Neural cell (in vitro differentiated cells): ENCODE data around the gene TFF2. TPM values are rescaled to one million over a fixed set of nuclear protein-coding genes. Genes with fewer than 3 reads are reported as not detected.

Experiments used
- H2AFZ ChIP-seq: fragments of 200-600, 300-800 bp; sonication (generic), shearing (Covaris generic); 2 replicates; pipeline ENCODE4 v1.6.0; 2014; ENCODE audit warnings: low read depth, mild to moderate bottlenecking, antibody characterized with exemption, low read length, moderate library complexity
- H3F3A ChIP-seq: fragments of 200-600 bp; shearing (Covaris generic); 2 replicates; pipeline ENCODE4 v1.6.1; 2016; ENCODE audit warnings: mild to moderate bottlenecking, moderate library complexity, mixed read lengths, antibody characterized with exemption, low read length; ENCODE audit not compliant: insufficient read depth, poor library complexity, severe bottlenecking
- H3K27ac ChIP-seq: fragments of 200-600, 300-800 bp; sonication (generic), shearing (Covaris generic); 2 replicates; pipeline ENCODE4 v1.5.1; 2014; ENCODE audit warnings: mild to moderate bottlenecking, low read length, moderate library complexity
- H3K27me3 ChIP-seq: fragments of 300-800, 200-600 bp; sonication (generic), shearing (Covaris generic); 2 replicates; pipeline ENCODE4 v1.6.0; 2014; ENCODE audit warnings: mild to moderate bottlenecking, low read depth, low read length, moderate library complexity; ENCODE audit not compliant: insufficient read depth
- H3K36me3 ChIP-seq: fragments of 300-800, 200-600 bp; sonication (generic), shearing (Covaris generic); 2 replicates; pipeline ENCODE4 v1.5.1; 2014; ENCODE audit warnings: mild to moderate bottlenecking, antibody characterized with exemption, low read length, moderate library complexity; ENCODE audit not compliant: insufficient read depth
- H3K4me2 ChIP-seq: fragments of 300-800, 200-600 bp; sonication (generic), shearing (Covaris generic); 2 replicates; pipeline ENCODE4 v1.6.0; 2014; ENCODE audit warnings: mild to moderate bottlenecking, low read length
- H3K4me3 ChIP-seq: fragments of 300-800, 200-600 bp; sonication (generic), shearing (Covaris generic); 2 replicates; pipeline ENCODE4 v1.5.1; 2014; ENCODE audit warnings: mild to moderate bottlenecking, low read length, moderate library complexity
- H3K79me2 ChIP-seq: fragments of 200-600 bp; shearing (Covaris generic); replicated peaks from 2 replicates; pipeline ENCODE4 v1.6.0; 2014; ENCODE audit warnings: mild to moderate bottlenecking, low read length, moderate library complexity; ENCODE audit not compliant: insufficient read depth
- H3K9ac ChIP-seq: fragments of 300-800, 200-600 bp; sonication (generic), shearing (Covaris generic); 2 replicates; pipeline ENCODE4 v1.6.1; 2016; ENCODE audit warnings: mild to moderate bottlenecking, low read length, mixed read lengths
- H3K9me2 ChIP-seq: fragments of 200-600 bp; shearing (Covaris generic); 2 replicates; pipeline ENCODE4 v1.6.1; 2016; ENCODE audit warnings: mild to moderate bottlenecking, low read length, mixed read lengths; ENCODE audit not compliant: insufficient read depth
- H3K9me3 ChIP-seq: fragments of 200-600, 300-800 bp; sonication (generic), shearing (Covaris generic); 2 replicates; pipeline ENCODE4 v1.6.1; 2016; ENCODE audit warnings: mild to moderate bottlenecking, mixed run types, low read length, moderate library complexity, mixed read lengths
- H4K20me1 ChIP-seq: fragments of 200-600 bp; shearing (Covaris generic); 2 replicates; pipeline ENCODE4 v1.6.1; 2016; ENCODE audit warnings: mild to moderate bottlenecking, mixed run types; ENCODE audit not compliant: insufficient read depth
- CTCF ChIP-seq: fragments of 450-650 bp; IDR thresholded peaks from 2 replicates; pipeline ENCODE4 v1.5.1; 2014; ENCODE audit warnings: antibody characterized with exemption, mild to moderate bottlenecking, moderate library complexity; ENCODE audit not compliant: poor library complexity, severe bottlenecking
- EP300 ChIP-seq: fragments of 450-650 bp; conservative IDR thresholded peaks from 2 replicates; pipeline ENCODE4 v1.6.1; 2014; ENCODE audit warnings: antibody characterized with exemption, mild to moderate bottlenecking, moderate library complexity; ENCODE audit not compliant: poor library complexity, severe bottlenecking
- EZH2 ChIP-seq: fragments of 200-600, 300-800 bp; shearing (Covaris generic), sonication (generic); IDR thresholded peaks from 2 replicates; pipeline ENCODE4 v1.6.1; 2014; ENCODE audit warnings: antibody characterized with exemption, low read length, borderline replicate concordance, mild to moderate bottlenecking; ENCODE audit not compliant: insufficient read depth, poor library complexity, severe bottlenecking
- MXI1 ChIP-seq: fragments of 450-650 bp; conservative IDR thresholded peaks from 2 replicates; pipeline ENCODE4 v1.6.1; 2014; ENCODE audit warnings: antibody characterized with exemption, mild to moderate bottlenecking; ENCODE audit not compliant: poor library complexity, severe bottlenecking
- RAD21 ChIP-seq: fragments of 450-650 bp; conservative IDR thresholded peaks from 2 replicates; pipeline ENCODE4 v1.6.1; 2014; ENCODE audit warnings: antibody characterized with exemption, mild to moderate bottlenecking, moderate library complexity
- REST ChIP-seq: IDR thresholded peaks from 2 replicates; pipeline ENCODE4 v1.6.1; 2012; ENCODE audit warnings: borderline replicate concordance
- SMC3 ChIP-seq: fragments of 450-650 bp; conservative IDR thresholded peaks from 2 replicates; pipeline ENCODE4 v1.6.1; 2014; ENCODE audit warnings: antibody characterized with exemption, mild to moderate bottlenecking, moderate library complexity; ENCODE audit not compliant: poor library complexity
- TAF1 ChIP-seq: IDR thresholded peaks from 2 replicates; pipeline ENCODE4 v1.6.1; 2012; ENCODE audit warnings: low read depth
- polyA plus RNA-seq: library from polyadenylated mRNA; depleted of rRNA; stranded (reverse); fragments of >200 nt; gene quantifications from 2 replicates; pipeline ENCODE4 v1.2.3, GENCODE V29; 2014

TFF2 gene
- polyA plus RNA-seq, 1 donor from 2014 or later, result not detected

GRCh38 chr21:42311816-42312625, 38.8 kb downstream of the TFF2 start:
- no peaks in the 10 kb centered on the region for H3K9me2 ChIP-seq
- no peaks in the 10 kb centered on the region for H3K27me3 ChIP-seq
- H3K4me2 ChIP-seq, result no peak overlapping the region
- no peaks in the 10 kb centered on the region for H3K79me2 ChIP-seq
- no peaks in the 10 kb centered on the region for H3K9me3 ChIP-seq
- H3F3A ChIP-seq, result no peaks in the 10 kb centered on the region
- no peak overlapping the region for H3K9ac ChIP-seq
- no peak overlapping the region for H2AFZ ChIP-seq
- no peak overlapping the region for H3K27ac ChIP-seq
- no peaks in the 10 kb centered on the region for H4K20me1 ChIP-seq
- no peak for TF ChIP-seq RAD21
- no peak for TF ChIP-seq MXI1
- TF ChIP-seq EZH2, result no peak
- no peak for TF ChIP-seq TAF1
- no peak for TF ChIP-seq EP300
- no peak for TF ChIP-seq SMC3
- no peak for TF ChIP-seq REST
- TF ChIP-seq CTCF, result no peak
- H3K4me3 ChIP-seq, result no peak overlapping the region
- no peaks in the 10 kb centered on the region for H3K36me3 ChIP-seq

- Histone ChIP-seq H3K9ac (no peak overlapping the region), H2AFZ (no peak overlapping the region), H3K4me2 (no peak overlapping the region), H3K27me3 (no peaks in the 10 kb centered on the region), H3K9me2 (no peaks in the 10 kb centered on the region), H3K9me3 (no peaks in the 10 kb centered on the region), H3K27ac (no peak overlapping the region), H3K79me2 (no peaks in the 10 kb centered on the region), H4K20me1 (no peaks in the 10 kb centered on the region), H3K4me3 (no peak overlapping the region), H3F3A (no peaks in the 10 kb centered on the region), H3K36me3 (no peaks in the 10 kb centered on the region)
- no peak for TF ChIP-seq EP300
- TF ChIP-seq TAF1, result no peak
- no peak for TF ChIP-seq CTCF
- no peak for TF ChIP-seq RAD21
- TF ChIP-seq SMC3, result no peak
These were observed 39.6 kb downstream of the TFF2 start for GRCh38 chr21:42311160-42311559.
